OCI-LY7 (cell line): ENCODE data around the gene SLC44A4. TPM values are rescaled to one million over a fixed set of nuclear protein-coding genes. Genes with fewer than 3 reads are reported as not detected.

ENCODE experiments used
- BruUV-seq: library from RNA; stranded (reverse); fragments of 400-500 nt; replicated peaks from 2 replicates; lab custom pipeline; 2021; lab: Mats Ljungman, UMichigan
- CTCF ChIA-PET: fragments of 300-600 bp; sonication (Branson Sonifier 250); formaldehyde crosslinking; loops from one replicate; lab custom pipeline; 2022; ENCODE audit warnings: antibody characterized with exemption; ENCODE audit not compliant: unreplicated experiment; lab: Charles Lee
- POLR2A ChIA-PET: fragments of 300-600 bp; sonication (Branson Sonifier 250); formaldehyde crosslinking; loops from one replicate; lab custom pipeline; 2022; ENCODE audit warnings: antibody characterized with exemption; lab: Charles Lee
- DNase-seq: peaks from one replicate; pipeline ENCODE4 v3.0.0-alpha.2; 2015; ENCODE audit warnings: low spot score
- H2AFZ ChIP-seq: fragments of 200-600 bp; sonication (generic), shearing (Covaris generic); 2 replicates; pipeline ENCODE4 v1.6.1; 2014; ENCODE audit warnings: mild to moderate bottlenecking, antibody characterized with exemption, low read length, moderate library complexity
- H3K27ac ChIP-seq: fragments of 200-600 bp; sonication (generic); 2 replicates; pipeline ENCODE4 v1.5.1; 2014; ENCODE audit warnings: mixed run types, low read depth, mild to moderate bottlenecking, moderate library complexity, low read length, inconsistent platforms; ENCODE audit not compliant: poor library complexity, severe bottlenecking
- H3K36me3 ChIP-seq: fragments of 200-600 bp; sonication (generic); 2 replicates; pipeline ENCODE4 v1.6.1; 2014; ENCODE audit warnings: mild to moderate bottlenecking, antibody characterized with exemption, low read length, moderate library complexity, mixed read lengths; ENCODE audit not compliant: insufficient read depth
- H3K4me1 ChIP-seq: fragments of 200-600 bp; sonication (generic); 2 replicates; pipeline ENCODE4 v1.5.1; 2014; ENCODE audit warnings: mild to moderate bottlenecking, low read length; ENCODE audit not compliant: insufficient read depth, poor library complexity, severe bottlenecking
- H3K4me2 ChIP-seq: fragments of 200-600 bp; sonication (generic); 2 replicates; pipeline ENCODE4 v1.6.1; 2014; ENCODE audit warnings: mild to moderate bottlenecking, low read length
- H3K4me3 ChIP-seq: fragments of 200-600 bp; sonication (generic); 2 replicates; pipeline ENCODE4 v1.5.1; 2014; ENCODE audit warnings: mild to moderate bottlenecking, low read depth, low read length; ENCODE audit not compliant: poor library complexity, severe bottlenecking
- H3K79me2 ChIP-seq: fragments of 200-600 bp; sonication (generic); 2 replicates; pipeline ENCODE4 v1.6.1; 2016; ENCODE audit warnings: low read depth, mild to moderate bottlenecking, low read length, moderate library complexity, mixed read lengths; ENCODE audit not compliant: insufficient read depth
- H3K9me2 ChIP-seq: fragments of 200-600 bp; sonication (generic); 2 replicates; pipeline ENCODE4 v1.6.1; 2016; ENCODE audit warnings: mild to moderate bottlenecking, low read length, mixed read lengths; ENCODE audit not compliant: insufficient read depth
- H3K9me3 ChIP-seq: fragments of 200-600 bp; sonication (generic); 2 replicates; pipeline ENCODE4 v1.6.1; 2014; ENCODE audit warnings: mild to moderate bottlenecking, mixed run types, low read length, mixed read lengths
- H4K20me1 ChIP-seq: fragments of 200-600 bp; sonication (generic); 2 replicates; pipeline ENCODE4 v1.6.1; 2014; ENCODE audit warnings: mild to moderate bottlenecking, antibody characterized with exemption, low read length, moderate library complexity, mixed read lengths; ENCODE audit not compliant: insufficient read depth
- CTCF ChIP-seq: fragments of 200-600 bp; sonication (generic); conservative IDR thresholded peaks from 2 replicates; pipeline ENCODE4 v1.5.1; 2014; ENCODE audit warnings: mild to moderate bottlenecking, antibody characterized with exemption, low read length, moderate library complexity, mixed read lengths
- EZH2phosphoT487 ChIP-seq: fragments of 200-600 bp; sonication (generic); IDR thresholded peaks from 2 replicates; pipeline ENCODE4 v1.6.1; 2018; ENCODE audit warnings: low read depth, borderline replicate concordance, mild to moderate bottlenecking, mixed run types, antibody characterized with exemption, low read length, moderate library complexity, mixed read lengths
- intact Hi-C: fragments of 100-400 bp; cut with micrococcal nuclease; formaldehyde crosslinking; loops from one replicate; pipeline ENCODE4 v1.10.0; 2022; ENCODE audit not compliant: unreplicated experiment
- total RNA-seq, 2 experiments: library from RNA; depleted of rRNA in 1 of 2; stranded (reverse); fragments of >200 nt in 1 of 2; shearing (Covaris generic) in 1 of 2; gene quantifications; 2 replicates each; pipeline ENCODE4 v1.2.3, GENCODE V29; 2014 to 2022

The SLC44A4 gene
- total RNA-seq, 2 experiments from 2014 or later, result not detected

- DNase-seq, result no peak
- POLR2A ChIA-PET, result no interaction called here
- no peaks in the 10 kb centered on the region for H3K9me2 ChIP-seq
- CTCF ChIA-PET, result no interaction called here
- no peaks in the 10 kb centered on the region for H4K20me1 ChIP-seq
- peaks cover 93% of the 10 kb centered on the region for H3K36me3 ChIP-seq
- intact Hi-C loops, result no loop called here
- TF ChIP-seq EZH2phosphoT487, result no peak
- TF ChIP-seq CTCF, result no peak
- H3K27ac ChIP-seq, result no peak overlapping the region
- H3K4me1 ChIP-seq, result no peaks in the 10 kb centered on the region
- H3K4me3 ChIP-seq, result no peak overlapping the region
- H2AFZ ChIP-seq, result no peak overlapping the region
- H3K9me3 ChIP-seq, result no peaks in the 10 kb centered on the region
- no peak overlapping the region for H3K4me2 ChIP-seq
- BruUV-seq, result no TSS peak
- no peaks in the 10 kb centered on the region for H3K79me2 ChIP-seq
Observed at GRCh38 chr6:31886541-31886991, 7.8 kb upstream of the SLC44A4 start.

GRCh38 chr6:31884528-31885035 is 5.8 kb upstream of the SLC44A4 start:
- Histone ChIP-seq H3K79me2 (no peaks in the 10 kb centered on the region), H3K9me2 (no peaks in the 10 kb centered on the region), H3K27ac (no peak overlapping the region), H3K36me3 (peaks cover 96% of the 10 kb centered on the region), H3K4me2 (no peak overlapping the region), H3K9me3 (no peaks in the 10 kb centered on the region), H2AFZ (no peak overlapping the region), H3K4me3 (no peak overlapping the region), H3K4me1 (no peaks in the 10 kb centered on the region), H4K20me1 (no peaks in the 10 kb centered on the region)
- TF ChIP-seq EZH2phosphoT487, result no peak
- TF ChIP-seq CTCF, result no peak
- POLR2A ChIA-PET, result interaction anchor here (0.6 kb wide), 1 partner anchor 207 kb away, joined by 3 read pairs; no protein-coding TSS in a partner anchor
- BruUV-seq, result no TSS peak
- no peak for DNase-seq
- intact Hi-C loops, result no loop called here
- CTCF ChIA-PET, result no interaction called here

- H3K9me2 ChIP-seq, result no peaks in the 10 kb centered on the region
- TF ChIP-seq CTCF (no peak), EZH2phosphoT487 (no peak)
- no peaks in the 10 kb centered on the region for H3K4me1 ChIP-seq
- no peak overlapping the region for H3K27ac ChIP-seq
- no peaks in the 10 kb centered on the region for H3K79me2 ChIP-seq
- H3K4me3 ChIP-seq, result no peak overlapping the region
- no peak overlapping the region for H3K4me2 ChIP-seq
- no peak for DNase-seq
- ChIA-PET CTCF (no interaction called here), POLR2A (interaction anchor here (0.6 kb wide), 2 partner anchors 27 to 206 kb away, joined by 3 read pairs; no protein-coding TSS in a partner anchor)
- peaks cover 89% of the 10 kb centered on the region for H3K36me3 ChIP-seq
- BruUV-seq, result no TSS peak
- H3K9me3 ChIP-seq, result no peaks in the 10 kb centered on the region
- H2AFZ ChIP-seq, result no peak overlapping the region
- intact Hi-C loops, result no loop called here
- no peaks in the 10 kb centered on the region for H4K20me1 ChIP-seq
Observed at GRCh38 chr6:31883676-31884075, 4.9 kb upstream of the SLC44A4 start.
